ENCODE results near the gene NPPA.

- TF ChIP-seq POLR2AphosphoS5 (IDR thresholded peaks at IDR 0.05) (no peak), CTCF (IDR thresholded peaks at IDR 0.05) (no peak)
Observed at GRCh38 chr1:11887666-11888007, 40.1 kb upstream of the NPPA start.
